Measurements from ENCODE around the gene DNAI2. TPM values are rescaled to one million over a fixed set of nuclear protein-coding genes. Genes with fewer than 3 reads are reported as not detected.

DNAI2 gene
- total RNA-seq, 1 experiment from 2014 or later = not detected

GRCh38 chr17:74358697-74359096, 84.7 kb downstream of the DNAI2 start:
- no peak overlapping the region for H3K4me3 ChIP-seq (replicated peaks in 1 of 2; ENCODE audit: low read depth in 1 of 2, low read length in 2 of 2)
- H3K9ac ChIP-seq (ENCODE audit: low read length) = no peak overlapping the region
- no peaks in the 10 kb centered on the region for H4K20me1 ChIP-seq (ENCODE audit: insufficient read depth)
- CTCF ChIA-PET = interaction anchor here (1.6 to 3.3 kb wide), 2 partner anchors 9 kb away, joined by 6 to 16 read pairs; partner anchors contain the start of gene GPR142
- H3K79me2 ChIP-seq (ENCODE audit: insufficient read depth, low read length) = no peaks in the 10 kb centered on the region
- no peaks in the 10 kb centered on the region for H3K27me3 ChIP-seq (ENCODE audit: insufficient read depth, low read length)
- H3K36me3 ChIP-seq (ENCODE audit: control insufficient read depth in 1 of 2, insufficient read depth in 2 of 2, low read length in 2 of 2) = no peaks in the 10 kb centered on the region
- no peaks in the 10 kb centered on the region for H3K9me3 ChIP-seq (ENCODE audit: control insufficient read depth in 1 of 2, insufficient read depth in 1 of 2, low read depth in 1 of 2, low read length in 2 of 2)
- DNase-seq (ENCODE audit: low read depth, low spot score) (no peak), ATAC-seq (no peak)
- POLR2A ChIA-PET = no interaction called here
- RAD21 ChIA-PET (ENCODE audit: low non-redundant PET in 1 of 2, low total read pairs in 2 of 2, uncharacterized antibody in 2 of 2, unreplicated experiment in 2 of 2) = no interaction called here
- no peak overlapping the region for H3K4me2 ChIP-seq (ENCODE audit: low read length)
- H2AFZ ChIP-seq (ENCODE audit: low read depth, low read length, poor library complexity, severe bottlenecking) = no peak overlapping the region
- no peak for TF ChIP-seq CEBPB (IDR thresholded peaks at IDR 0.05; ENCODE audit: low read depth)
- TF ChIP-seq POLR2A (IDR thresholded peaks at IDR 0.05; ENCODE audit: borderline replicate concordance, extremely low read depth, insufficient read depth, insufficient read length) = no peak
- TF ChIP-seq FOSL1 (IDR thresholded peaks at IDR 0.05; ENCODE audit: low read depth) = no peak
- no peak for TF ChIP-seq SP1 (IDR thresholded peaks at IDR 0.05; ENCODE audit: low read depth)
- peaks cover 2 to 17% of the 10 kb centered on the region in 2 experiments; a peak in 3 of 4 replicates for H3K4me1 ChIP-seq (ENCODE audit: control insufficient read depth in 1 of 2, insufficient read depth in 2 of 2, low read length in 2 of 2)
- intact Hi-C loops (cut with micrococcal nuclease) = no loop called here
- no peaks in the 10 kb centered on the region for H3K9me2 ChIP-seq (ENCODE audit: insufficient read depth)
- no peak overlapping the region for H3K27ac ChIP-seq (ENCODE audit: low read depth, low read length)
- no TSS peak for BruUV-seq (replicated peaks)

DNA sequence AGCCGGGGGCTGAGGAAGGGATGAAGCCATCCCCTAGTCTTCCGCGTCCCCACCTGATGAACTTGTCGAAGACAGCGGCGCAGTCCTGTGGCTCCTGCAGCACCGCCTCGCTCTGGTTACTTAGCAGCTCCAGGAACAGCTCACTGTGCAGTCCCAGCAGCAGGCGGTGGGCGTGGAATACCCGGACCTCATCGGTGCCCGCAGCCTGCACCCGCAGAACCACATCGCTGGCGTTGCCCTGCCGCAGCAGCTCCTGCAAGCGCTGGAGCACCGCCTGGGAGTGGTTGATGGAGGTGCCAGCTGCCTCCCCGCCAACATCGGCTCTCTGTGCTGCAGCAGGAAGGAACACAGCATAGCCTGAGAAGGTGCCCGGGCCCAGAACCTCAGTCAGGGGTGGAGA, 85.9 kb downstream of the DNAI2 start:
- Histone ChIP-seq H3K4me1 (ENCODE audit: control insufficient read depth in 1 of 2, insufficient read depth in 2 of 2, low read length in 2 of 2) (peaks cover 0 to 8% of the 10 kb centered on the region in 2 experiments; a peak in 1 of 4 replicates), H3K9me2 (ENCODE audit: insufficient read depth) (no peaks in the 10 kb centered on the region), H3K4me2 (ENCODE audit: low read length) (no peak overlapping the region), H3K9ac (ENCODE audit: low read length) (no peak overlapping the region), H3K27ac (ENCODE audit: low read depth, low read length) (no peak overlapping the region), H4K20me1 (ENCODE audit: insufficient read depth) (no peaks in the 10 kb centered on the region), H3K79me2 (ENCODE audit: insufficient read depth, low read length) (no peaks in the 10 kb centered on the region), H3K27me3 (ENCODE audit: insufficient read depth, low read length) (no peaks in the 10 kb centered on the region), H2AFZ (ENCODE audit: low read depth, low read length, poor library complexity, severe bottlenecking) (no peak overlapping the region), H3K4me3 (replicated peaks in 1 of 2; ENCODE audit: low read depth in 1 of 2, low read length in 2 of 2) (no peak overlapping the region), H3K9me3 (ENCODE audit: control insufficient read depth in 1 of 2, insufficient read depth in 1 of 2, low read depth in 1 of 2, low read length in 2 of 2) (no peaks in the 10 kb centered on the region), H3K36me3 (ENCODE audit: control insufficient read depth in 1 of 2, insufficient read depth in 2 of 2, low read length in 2 of 2) (no peaks in the 10 kb centered on the region)
- DNase-seq (ENCODE audit: low read depth, low spot score) (no peak), ATAC-seq (no peak)
- POLR2A ChIA-PET = no interaction called here
- TF ChIP-seq POLR2A (IDR thresholded peaks at IDR 0.05; ENCODE audit: borderline replicate concordance, extremely low read depth, insufficient read depth, insufficient read length) = no peak
- no peak for TF ChIP-seq EZH2phosphoT487 (IDR thresholded peaks at IDR 0.05; ENCODE audit: borderline replicate concordance)
- TF ChIP-seq ZFX (IDR thresholded peaks at IDR 0.05) = no peak
- TF ChIP-seq CEBPB (IDR thresholded peaks at IDR 0.05; ENCODE audit: low read depth) = no peak
- intact Hi-C loops (cut with micrococcal nuclease) = no loop called here
- RAD21 ChIA-PET (ENCODE audit: low non-redundant PET in 1 of 2, low total read pairs in 2 of 2, uncharacterized antibody in 2 of 2, unreplicated experiment in 2 of 2) = no interaction called here
- no TSS peak for BruUV-seq (replicated peaks)
- CTCF ChIA-PET = interaction anchor here (1.6 to 5.6 kb wide), 4 partner anchors 8 to 60 kb away, joined by 6 to 32 read pairs (median 16); no protein-coding TSS in a partner anchor

Data from HCT116 (cell line).